NCI-H128 (cell line): Measurements from ENCODE around the gene ACTN1.

Experiments
- DNase-seq: peaks from one replicate; lab custom pipeline; 2025; ENCODE audit not compliant: unreplicated experiment; lab: John Stamatoyannopoulos, UW

ACTN1 gene

GRCh38 chr14:68892961-68893360 is 86.1 kb downstream of the ACTN1 start:
- DNase-seq: no peak

DNA sequence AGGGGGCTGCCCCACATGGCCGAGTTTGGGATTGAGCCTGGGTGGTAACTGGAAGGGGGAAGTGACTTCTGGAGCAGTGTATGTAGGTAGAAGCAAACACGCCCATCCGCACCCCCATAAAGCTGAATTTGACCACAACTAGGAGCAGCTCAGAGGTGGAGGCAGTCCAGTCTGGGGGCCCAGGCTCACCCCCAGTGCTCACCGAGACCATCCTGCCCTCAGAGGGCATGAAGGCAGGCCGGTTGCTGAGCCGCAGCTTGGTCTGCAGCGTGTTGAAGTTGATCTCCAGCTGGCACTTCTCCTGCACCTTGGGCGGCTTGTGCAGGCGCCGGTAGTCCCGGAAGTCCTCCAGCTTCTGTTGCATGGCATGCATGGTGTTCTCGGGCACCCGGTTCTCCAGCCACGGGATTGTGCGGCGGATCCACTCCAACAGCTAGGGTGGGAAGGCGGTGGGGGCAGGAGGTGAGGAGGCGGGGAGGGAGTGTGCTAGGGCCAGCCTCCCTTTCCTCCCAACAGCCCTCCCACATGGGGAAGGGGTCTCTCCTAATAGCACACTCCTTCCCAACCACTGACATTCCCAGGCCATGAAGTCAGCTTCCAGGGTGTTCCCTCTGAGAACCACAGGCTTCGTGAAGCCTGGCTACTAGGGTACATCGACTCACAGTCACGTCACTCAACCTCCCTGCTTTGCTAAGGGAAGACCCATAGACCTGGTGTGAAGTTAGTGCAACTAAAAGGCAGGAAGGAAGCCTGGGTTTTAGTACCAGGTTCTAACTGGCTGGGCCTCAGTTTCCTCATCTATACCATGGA is 87.0 kb downstream of the ACTN1 start:
- DNase-seq: no peak

DNA sequence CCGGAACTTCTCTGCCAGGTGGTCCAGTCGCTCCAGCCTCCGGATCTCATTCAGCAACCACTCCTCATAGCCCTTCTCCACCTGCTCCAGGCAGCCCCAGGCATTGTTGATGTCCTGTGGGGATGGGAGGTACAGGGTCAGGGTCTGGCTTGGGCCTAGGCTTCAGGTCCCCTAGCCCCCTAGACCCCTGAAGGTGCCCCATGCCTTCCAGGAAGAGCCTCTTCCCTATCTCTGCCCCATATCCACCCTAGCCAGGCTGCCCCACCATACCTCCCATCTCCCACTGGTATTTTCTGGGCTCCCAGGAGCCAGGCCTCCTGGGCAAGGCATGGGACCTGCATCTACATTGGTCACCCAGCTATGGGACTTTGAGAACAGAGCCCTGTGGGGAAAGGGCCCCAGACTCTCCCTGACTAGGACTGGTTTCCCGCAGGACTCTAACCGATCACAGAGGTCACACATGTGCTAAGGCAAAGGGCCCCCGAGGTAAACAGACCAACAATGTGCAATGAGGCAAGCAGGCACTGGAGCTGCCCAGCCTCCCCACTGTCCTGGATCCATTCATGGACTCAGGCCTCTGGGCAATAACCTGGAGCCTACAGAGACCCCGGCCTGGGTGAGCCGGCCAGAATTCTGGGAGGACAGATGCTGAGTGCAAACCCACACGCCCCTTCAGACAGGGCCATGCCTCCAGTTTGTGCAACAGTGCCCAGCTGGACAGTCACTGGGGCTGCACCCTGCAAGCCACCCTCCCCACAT is 88.8 kb downstream of the ACTN1 start:
- no peak for DNase-seq

DNA sequence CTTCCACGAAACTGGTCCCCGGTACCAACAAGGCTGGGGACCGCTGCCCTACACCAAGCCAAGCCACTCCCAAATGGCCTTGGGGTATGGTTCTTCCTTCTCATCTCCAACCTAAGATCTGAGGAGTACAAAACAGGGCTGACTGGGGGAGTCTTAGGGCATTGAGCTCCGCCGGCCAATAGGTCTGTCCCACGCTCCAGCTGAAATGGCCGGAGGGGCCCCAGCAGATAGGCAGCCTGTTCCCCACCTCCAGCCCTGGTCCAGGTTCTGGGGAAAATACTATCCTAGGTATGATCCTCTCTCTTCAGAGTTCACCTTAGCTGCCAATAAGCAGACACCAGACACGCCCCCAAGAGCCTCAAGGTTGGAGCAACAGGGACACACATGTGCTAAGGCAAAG is 90.2 kb downstream of the ACTN1 start:
- no peak for DNase-seq

- no peak for DNase-seq
Measured at GRCh38 chr14:68888025-68888850, 90.9 kb downstream of the ACTN1 start.

DNA sequence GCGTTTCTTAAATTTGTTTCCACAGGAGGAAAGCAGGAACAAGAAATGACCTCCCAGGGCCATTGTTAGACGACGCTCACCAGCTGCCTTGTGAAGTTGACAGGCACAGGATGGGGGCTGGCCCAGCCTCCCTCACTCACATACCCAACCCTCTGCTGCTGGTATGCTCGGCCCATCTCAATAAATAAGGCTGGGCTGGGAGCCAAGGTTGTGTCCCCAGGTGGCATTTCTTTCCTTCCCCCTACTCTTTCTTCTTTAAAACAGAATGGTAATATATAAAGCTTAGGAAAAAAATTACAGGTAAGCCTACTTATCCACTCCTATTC is 93.0 kb downstream of the ACTN1 start:
- DNase-seq: no peak

GRCh38 chr14:68885226-68886108 is 93.6 kb downstream of the ACTN1 start:
- no peak for DNase-seq

- no peak for DNase-seq
Measured at GRCh38 chr14:68884031-68885030, 94.8 kb downstream of the ACTN1 start.

- DNase-seq: no peak
Measured at GRCh38 chr14:68882235-68882634, 96.9 kb downstream of the ACTN1 start.

- no peak for DNase-seq
Measured at GRCh38 chr14:68881396-68881795, 97.7 kb downstream of the ACTN1 start.

DNA sequence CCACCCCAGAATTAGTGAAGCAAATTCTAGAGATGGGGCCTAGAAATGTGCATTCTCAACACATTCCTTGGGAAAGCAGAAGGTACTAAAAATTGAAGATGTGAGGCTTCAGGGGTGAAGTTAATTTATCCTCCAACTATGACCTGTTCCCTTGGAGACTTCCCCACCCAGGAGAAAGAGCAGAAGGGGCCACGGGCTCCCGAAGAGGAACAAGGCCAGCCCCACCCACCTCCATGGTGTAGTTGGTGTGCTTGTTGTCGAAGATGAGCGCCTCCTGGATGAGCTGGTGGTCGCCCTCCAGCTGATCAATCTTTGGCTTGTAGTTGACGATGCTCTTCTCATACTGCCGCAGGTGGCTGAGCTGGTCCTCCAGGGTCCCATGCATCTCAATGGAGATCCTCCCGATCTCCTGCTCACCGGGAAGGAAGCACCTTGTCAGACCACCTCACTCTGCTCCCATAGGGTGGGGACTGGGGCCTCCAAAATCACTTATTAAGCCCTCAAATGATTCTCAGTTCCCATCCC is 98.5 kb downstream of the ACTN1 start:
- DNase-seq: no peak

GRCh38 chr14:68879841-68880575 is 99.1 kb downstream of the ACTN1 start:
- no peak for DNase-seq

DNA sequence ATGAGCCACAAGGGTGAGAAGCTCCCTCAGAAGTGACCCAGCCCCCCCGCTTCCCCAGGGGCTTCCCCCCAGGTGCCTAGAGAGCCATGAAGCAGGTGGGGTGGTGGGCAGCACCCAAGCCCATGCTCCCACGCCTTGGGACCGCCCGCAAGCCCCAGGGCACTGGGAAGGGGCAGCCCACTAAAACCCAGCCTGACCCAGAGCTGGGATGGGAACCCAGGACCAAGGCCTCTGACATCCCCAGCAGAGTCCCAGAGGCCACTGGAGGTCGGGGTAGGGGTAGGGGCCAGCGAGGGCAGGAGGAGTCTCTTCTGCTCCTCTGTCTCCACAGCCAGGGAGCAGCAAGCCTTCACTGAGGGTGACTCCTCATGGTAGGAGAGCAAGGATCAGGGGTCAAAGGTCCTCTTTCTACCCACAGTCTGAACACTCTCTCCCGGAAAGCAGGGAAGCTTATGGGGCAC is 99.8 kb downstream of the ACTN1 start:
- DNase-seq: no peak

DNA sequence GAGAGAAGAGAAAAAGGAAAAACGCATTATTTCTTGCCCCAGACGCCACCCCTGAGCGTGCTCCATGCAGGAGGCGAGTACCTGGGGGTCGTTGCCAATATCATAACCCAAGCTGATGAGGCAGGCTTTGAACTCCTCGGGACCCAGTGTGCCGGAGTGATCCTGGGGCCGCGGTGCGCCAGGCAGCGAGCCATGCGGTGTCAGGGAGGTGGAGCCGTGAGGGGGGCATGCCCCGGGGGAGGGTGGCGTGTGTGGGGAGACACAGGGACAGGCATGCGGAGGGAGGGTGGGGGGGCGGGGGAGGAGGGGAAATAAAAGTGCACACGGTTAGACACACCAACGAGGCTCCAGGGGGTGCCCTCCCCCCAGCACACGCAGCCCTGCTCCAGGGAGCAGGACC is 100.2 kb downstream of the ACTN1 start:
- no peak for DNase-seq

GRCh38 chr14:68877993-68878575 is 101.0 kb downstream of the ACTN1 start:
- DNase-seq: no peak

DNA sequence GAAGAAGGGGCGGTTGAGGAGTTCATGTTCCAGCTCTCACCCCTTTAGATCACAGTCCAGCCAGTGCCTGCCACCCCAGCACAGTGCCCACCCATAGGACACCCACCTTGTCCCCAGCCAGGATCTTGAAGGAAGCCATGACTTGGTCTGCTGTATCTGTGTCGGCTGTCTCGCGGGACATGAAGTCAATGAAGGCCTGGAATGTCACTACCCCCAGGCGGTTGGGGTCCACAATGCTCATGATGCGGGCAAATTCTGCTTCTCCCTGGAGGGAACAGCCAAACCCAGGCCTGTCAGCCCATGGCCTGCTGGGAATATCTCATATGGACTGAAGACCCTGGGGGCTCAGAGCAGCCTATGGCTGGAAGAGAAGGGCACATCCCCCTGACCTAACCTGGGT is 102.1 kb downstream of the ACTN1 start:
- DNase-seq: no peak

DNA sequence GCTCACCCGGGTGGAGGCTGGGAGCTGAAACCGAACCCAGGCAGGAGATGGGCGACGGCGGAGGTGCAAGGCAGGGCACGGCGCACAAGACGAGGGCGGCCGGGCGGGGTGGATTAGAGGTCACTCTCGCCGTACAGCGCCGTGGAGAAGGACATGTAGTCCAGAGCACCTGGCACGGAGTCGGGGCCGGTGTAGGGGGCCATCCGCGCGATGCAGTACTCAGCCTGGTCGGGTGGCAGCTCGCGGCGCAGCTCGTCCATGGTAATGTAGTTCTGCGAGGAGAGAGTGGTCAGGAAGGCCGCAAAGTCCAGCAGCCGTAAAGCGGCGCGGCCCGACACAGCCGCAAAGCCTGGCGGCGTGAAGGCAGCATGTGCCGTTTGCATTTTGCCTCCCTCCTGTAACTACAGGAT is 104.4 kb downstream of the ACTN1 start:
- no peak for DNase-seq

GRCh38 chr14:68873376-68873775 is 105.7 kb downstream of the ACTN1 start:
- no peak for DNase-seq
